Testis (tissue), 2 donors: Measurements from ENCODE around the gene GPR135.

Experiments
- CTCF ChIP-seq, 3 experiments: fragments of 450-650 bp in 2 of 3; fragments of 200-600 bp in 1 of 3; sonication (generic) in 1 of 3; IDR thresholded peaks; one replicate each; pipeline ENCODE4 v1.5.1; 2016 to 2019; ENCODE audit warnings: antibody characterized with exemption in 3 of 3, mild to moderate bottlenecking in 2 of 3, moderate library complexity in 1 of 3
- POLR2A ChIP-seq: fragments of 450-650 bp; IDR thresholded peaks from one replicate; pipeline ENCODE4 v1.6.1; 2017; ENCODE audit warnings: antibody characterized with exemption, mild to moderate bottlenecking, moderate library complexity

GRCh38 chr14:59439256-59439965 lies 25.8 kb downstream of the GPR135 start:
- no peak for TF ChIP-seq CTCF (IDR thresholded peaks at IDR 0.05)
- TF ChIP-seq POLR2A, result no peak
